Nephron (organoid): ENCODE measurements around the gene CLIC5.

Experiments
- H3K27ac Mint-ChIP-seq, 3 experiments: 2 replicates each; pipeline ENCODE4 v1.8.0; 2020; ENCODE audit warnings: mixed read lengths in 3 of 3, mild to moderate bottlenecking in 2 of 3, moderate library complexity in 1 of 3
- H3K27me3 Mint-ChIP-seq: 2 replicates; pipeline ENCODE4 v1.8.0; 2021; ENCODE audit warnings: low read depth, mild to moderate bottlenecking, moderate library complexity, mixed read lengths
- H3K36me3 Mint-ChIP-seq: 2 replicates; pipeline ENCODE4 v1.8.0; 2020; ENCODE audit warnings: low read depth, mixed read lengths
- H3K4me1 Mint-ChIP-seq: 2 replicates; pipeline ENCODE4 v1.8.0; 2020; ENCODE audit warnings: mixed read lengths
- H3K4me3 Mint-ChIP-seq, 3 experiments: 2 replicates each; pipeline ENCODE4 v1.8.0; 2020; ENCODE audit warnings: mild to moderate bottlenecking in 3 of 3, mixed read lengths in 3 of 3, moderate library complexity in 2 of 3
- H3K9me3 Mint-ChIP-seq: 2 replicates; pipeline ENCODE4 v1.8.0; 2020; ENCODE audit warnings: mixed read lengths
- TF ChIP-seq, protein P1 (sequence below), 3 experiments: fragments of 200-600 bp; sonication (generic); IDR thresholded peaks; one replicate each; pipeline ENCODE4 v1.5.0; 2021; ENCODE audit warnings: antibody characterized with exemption in 3 of 3; ENCODE audit not compliant: unreplicated experiment in 3 of 3

The CLIC5 gene

DNA sequence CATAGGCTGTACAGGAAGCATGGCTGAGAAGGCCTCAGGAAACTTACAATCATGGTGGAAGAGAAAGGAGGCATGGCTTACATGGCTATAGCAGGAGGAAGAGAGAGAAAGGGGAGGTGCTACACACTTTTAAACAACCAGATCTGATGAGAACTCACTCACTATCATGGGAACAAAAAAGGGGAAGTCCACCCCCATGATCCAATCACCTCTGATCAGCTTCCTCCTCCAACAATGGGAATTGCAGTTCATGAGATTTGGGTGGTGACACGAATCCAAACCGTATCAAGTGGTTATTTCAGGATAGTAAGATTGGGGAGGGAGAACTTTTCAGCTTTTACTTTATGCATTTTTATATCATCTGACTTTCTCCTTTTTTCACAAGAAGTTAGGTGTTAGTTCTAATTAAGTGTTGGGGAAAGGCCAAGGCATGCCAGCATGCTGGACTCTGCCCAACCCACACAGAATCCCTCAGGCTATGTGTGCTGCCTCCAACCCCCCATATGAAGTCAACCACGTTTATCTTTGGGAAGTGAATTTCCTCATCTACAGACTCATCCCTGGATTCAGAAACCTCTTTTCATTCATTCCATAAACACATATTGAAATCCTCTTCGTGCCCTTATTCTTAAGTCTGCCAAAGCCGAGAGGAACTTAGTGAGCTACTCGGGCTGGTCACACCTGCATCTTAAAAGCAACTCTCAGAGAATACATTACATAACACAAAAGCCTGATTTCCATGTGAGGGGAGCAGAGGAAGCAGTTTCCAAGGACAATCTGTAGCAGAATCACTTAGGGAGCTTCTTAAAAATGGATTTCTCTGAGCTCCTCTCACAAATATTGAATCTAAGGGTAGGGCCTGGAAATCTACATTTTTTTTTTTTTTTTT is 16.7 kb upstream of the CLIC5 start:
- no peaks in the 10 kb centered on the region for H3K9me3 Mint-ChIP-seq
- no peaks in the 10 kb centered on the region for H3K4me1 Mint-ChIP-seq
- H3K27ac Mint-ChIP-seq = no peak overlapping the region
- H3K27me3 Mint-ChIP-seq = peaks cover 5% of the 10 kb centered on the region
- TF ChIP-seq, protein P1, sequence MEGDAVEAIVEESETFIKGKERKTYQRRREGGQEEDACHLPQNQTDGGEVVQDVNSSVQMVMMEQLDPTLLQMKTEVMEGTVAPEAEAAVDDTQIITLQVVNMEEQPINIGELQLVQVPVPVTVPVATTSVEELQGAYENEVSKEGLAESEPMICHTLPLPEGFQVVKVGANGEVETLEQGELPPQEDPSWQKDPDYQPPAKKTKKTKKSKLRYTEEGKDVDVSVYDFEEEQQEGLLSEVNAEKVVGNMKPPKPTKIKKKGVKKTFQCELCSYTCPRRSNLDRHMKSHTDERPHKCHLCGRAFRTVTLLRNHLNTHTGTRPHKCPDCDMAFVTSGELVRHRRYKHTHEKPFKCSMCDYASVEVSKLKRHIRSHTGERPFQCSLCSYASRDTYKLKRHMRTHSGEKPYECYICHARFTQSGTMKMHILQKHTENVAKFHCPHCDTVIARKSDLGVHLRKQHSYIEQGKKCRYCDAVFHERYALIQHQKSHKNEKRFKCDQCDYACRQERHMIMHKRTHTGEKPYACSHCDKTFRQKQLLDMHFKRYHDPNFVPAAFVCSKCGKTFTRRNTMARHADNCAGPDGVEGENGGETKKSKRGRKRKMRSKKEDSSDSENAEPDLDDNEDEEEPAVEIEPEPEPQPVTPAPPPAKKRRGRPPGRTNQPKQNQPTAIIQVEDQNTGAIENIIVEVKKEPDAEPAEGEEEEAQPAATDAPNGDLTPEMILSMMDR (IDR thresholded peaks at IDR 0.05; ENCODE audit: unreplicated experiment in 3 of 3) = no peak
- no peak overlapping the region for H3K4me3 Mint-ChIP-seq
- no peaks in the 10 kb centered on the region for H3K36me3 Mint-ChIP-seq

DNA sequence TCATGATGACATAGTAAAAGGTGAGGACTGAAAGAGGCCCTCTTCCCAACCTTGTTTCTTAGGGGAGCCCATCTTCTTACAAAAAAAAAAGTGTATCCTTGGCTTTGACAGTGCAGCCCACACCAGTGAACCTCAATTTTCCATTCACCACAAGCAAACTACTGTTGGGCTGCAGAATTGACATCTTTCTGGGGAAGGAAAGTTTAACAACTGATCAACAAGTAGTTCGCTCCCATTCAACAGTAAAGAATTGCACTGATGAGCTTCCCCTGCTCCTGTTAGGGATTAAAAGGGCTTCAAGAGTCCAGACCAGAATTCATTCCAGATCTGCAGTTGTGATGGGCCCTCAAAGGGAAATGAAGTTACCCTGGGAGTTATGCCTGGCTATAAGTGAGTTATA is 13.9 kb upstream of the CLIC5 start:
- Mint-ChIP-seq H3K27me3 (peaks cover 10% of the 10 kb centered on the region), H3K36me3 (no peaks in the 10 kb centered on the region), H3K4me1 (no peaks in the 10 kb centered on the region), H3K9me3 (no peaks in the 10 kb centered on the region), H3K4me3 (no peak overlapping the region), H3K27ac (no peak overlapping the region)
- TF ChIP-seq, protein P1 (IDR thresholded peaks at IDR 0.05; ENCODE audit: unreplicated experiment in 3 of 3) = no peak

DNA sequence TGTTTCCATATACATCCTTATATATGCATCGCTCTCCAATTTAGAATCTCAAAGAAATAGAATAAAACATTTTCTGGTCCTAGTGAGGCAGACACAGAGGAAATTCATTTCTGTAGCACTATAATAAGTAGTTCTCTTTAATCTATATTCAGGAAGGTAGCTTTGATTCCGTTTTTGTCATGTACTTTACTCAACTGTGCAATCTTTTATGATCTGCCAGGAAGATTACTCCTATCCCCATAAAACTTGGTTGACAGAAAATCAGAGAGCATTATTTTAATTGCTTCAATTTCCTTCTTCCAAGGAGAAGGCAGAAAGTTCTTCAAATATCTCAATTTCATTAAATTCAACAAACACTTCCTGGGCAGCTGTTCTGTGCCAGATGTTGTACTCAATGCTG is 10.6 kb upstream of the CLIC5 start:
- no peaks in the 10 kb centered on the region for H3K9me3 Mint-ChIP-seq
- no peak overlapping the region for H3K27ac Mint-ChIP-seq
- peaks cover 10% of the 10 kb centered on the region for H3K27me3 Mint-ChIP-seq
- TF ChIP-seq, protein P1 (IDR thresholded peaks at IDR 0.05; ENCODE audit: unreplicated experiment in 3 of 3) = no peak
- no peaks in the 10 kb centered on the region for H3K4me1 Mint-ChIP-seq
- no peak overlapping the region for H3K4me3 Mint-ChIP-seq
- H3K36me3 Mint-ChIP-seq = no peaks in the 10 kb centered on the region

DNA sequence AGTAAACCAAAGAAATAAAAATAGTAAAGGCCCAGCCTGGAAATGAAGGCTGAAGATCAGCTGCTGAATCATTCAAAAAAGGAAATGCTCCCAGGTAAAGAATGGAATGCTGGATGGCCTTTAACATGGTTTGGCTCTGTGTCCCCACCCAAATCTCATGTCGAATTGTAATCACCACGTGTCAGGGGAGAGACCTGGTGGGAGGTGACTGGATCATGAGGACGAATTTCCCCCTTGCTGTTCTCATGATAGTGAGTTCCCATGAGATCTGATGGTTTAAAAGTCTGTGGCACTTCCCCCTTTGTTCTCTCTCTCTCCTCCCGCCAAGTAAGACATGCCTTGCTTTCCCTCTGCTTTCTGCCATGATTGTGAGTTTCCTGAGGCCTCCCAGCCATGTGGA is 9.9 kb upstream of the CLIC5 start:
- TF ChIP-seq, protein P1 (IDR thresholded peaks at IDR 0.05; ENCODE audit: unreplicated experiment in 3 of 3) = no peak
- Mint-ChIP-seq H3K27me3 (peaks cover 9% of the 10 kb centered on the region), H3K9me3 (no peaks in the 10 kb centered on the region), H3K4me1 (no peaks in the 10 kb centered on the region), H3K36me3 (no peaks in the 10 kb centered on the region), H3K4me3 (no peak overlapping the region), H3K27ac (no peak overlapping the region)

DNA sequence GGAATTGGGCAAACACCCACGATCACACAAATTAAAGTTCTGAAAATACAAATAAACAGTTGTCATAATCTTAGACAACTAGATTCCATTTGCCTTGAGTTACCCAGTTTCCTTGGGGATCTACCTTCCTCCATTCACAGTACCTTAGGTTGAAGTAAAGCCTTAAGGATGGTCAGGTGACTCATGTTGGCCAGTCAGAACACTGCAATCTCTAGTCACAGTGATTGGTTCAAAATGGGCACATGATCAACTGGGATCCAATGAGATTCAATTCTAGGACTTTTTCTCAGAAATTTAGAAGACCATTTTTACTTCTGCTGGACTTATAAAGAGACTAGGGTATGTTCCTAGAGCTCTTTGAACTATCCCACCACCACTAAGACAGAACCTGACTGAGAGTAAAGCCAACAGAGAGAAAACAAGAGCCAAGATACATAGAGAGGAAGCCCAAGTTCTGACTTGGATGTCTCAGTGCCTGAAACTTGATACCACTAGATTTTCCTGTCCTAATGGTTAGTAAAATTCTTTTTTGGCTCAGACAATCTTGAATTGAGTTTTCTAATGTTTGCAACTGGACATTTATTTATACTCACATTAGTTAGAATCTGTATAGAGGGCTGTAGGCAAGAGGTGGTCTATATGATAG is 8.6 kb upstream of the CLIC5 start:
- Mint-ChIP-seq H3K27ac (no peak overlapping the region), H3K27me3 (peaks cover 4% of the 10 kb centered on the region), H3K36me3 (no peaks in the 10 kb centered on the region), H3K4me3 (no peak overlapping the region), H3K9me3 (no peaks in the 10 kb centered on the region), H3K4me1 (no peaks in the 10 kb centered on the region)
- TF ChIP-seq, protein P1 (IDR thresholded peaks at IDR 0.05; ENCODE audit: unreplicated experiment in 3 of 3) = no peak
